PC-9 (cell line): ENCODE results near the gene CNKSR3.

Experiments used
- CTCF ChIP-seq: fragments of 200-600 bp; sonication (generic); conservative IDR thresholded peaks from 2 replicates; pipeline ENCODE4 v1.6.1; 2017; ENCODE audit warnings: mixed run types, antibody characterized with exemption, mild to moderate bottlenecking, moderate library complexity
- EZH2 ChIP-seq: fragments of 200-600 bp; sonication (generic); IDR thresholded peaks from 2 replicates; pipeline ENCODE4 v1.8.0; 2017; ENCODE audit warnings: antibody characterized with exemption, low read depth

GRCh38 chr6:154402081-154402780, 108.3 kb downstream of the CNKSR3 start:
- TF ChIP-seq CTCF (no peak), EZH2 (no peak)
